Activated T-helper 1 cell treated with anti-CD3 and anti-CD28 coated beads, Interleukin-2, amount 50 U/mL, for 16 hours (primary cell): ENCODE results near the gene FOXQ1.
"Not testable (repeated sequence)": the region's sequence is repeated elsewhere in the genome, so short reads cannot be mapped to it uniquely, and the experiment has no call there.

Experiments used
- DNase-seq, 2 donors: peaks; one replicate each; pipeline ENCODE4 v3.0.0-alpha.2; 2020; ENCODE audit warnings: low read depth in 1 of 2, low spot score in 1 of 2

The FOXQ1 gene

GRCh38 chr6:1361717-1362116 lies 49.8 kb downstream of the FOXQ1 start:
- not testable (repeated sequence) for DNase-seq

- no peak for DNase-seq
Measured at GRCh38 chr6:1362643-1363042, 50.7 kb downstream of the FOXQ1 start.

GRCh38 chr6:1363298-1363697 lies 51.4 kb downstream of the FOXQ1 start:
- no peak for DNase-seq

- DNase-seq = no peak
Measured at GRCh38 chr6:1363729-1364572, 52.1 kb downstream of the FOXQ1 start.
